Dendritic cell treated with granulocyte-macrophage colony-stimulating factor and Interleukin-4, amounts not matched to agents 40 ng/mL and 50 ng/mL, for 4 days (primary cell): ENCODE data around the gene ALDH18A1.

Source experiments
- H3K27ac Mint-ChIP-seq: one replicate; pipeline ENCODE4 v1.8.0; 2022; ENCODE audit warnings: mild to moderate bottlenecking, mixed read lengths
- H3K27me3 Mint-ChIP-seq: one replicate; pipeline ENCODE4 v1.8.0; 2022; ENCODE audit warnings: mild to moderate bottlenecking, mixed read lengths
- H3K36me3 Mint-ChIP-seq: one replicate; pipeline ENCODE4 v1.8.0; 2022; ENCODE audit warnings: low read depth, mixed read lengths
- H3K4me1 Mint-ChIP-seq: one replicate; pipeline ENCODE4 v1.8.0; 2022; ENCODE audit warnings: low read depth, mixed read lengths
- H3K4me3 Mint-ChIP-seq: one replicate; pipeline ENCODE4 v1.8.0; 2022; ENCODE audit warnings: mild to moderate bottlenecking, moderate library complexity, mixed read lengths
- H3K9me3 Mint-ChIP-seq: one replicate; pipeline ENCODE4 v1.8.0; 2022; ENCODE audit warnings: mixed read lengths
- intact Hi-C: fragments of 100-400 bp; cut with micrococcal nuclease; formaldehyde crosslinking; loops from one replicate; pipeline ENCODE4 v1.15.0; 2022

The ALDH18A1 gene

DNA sequence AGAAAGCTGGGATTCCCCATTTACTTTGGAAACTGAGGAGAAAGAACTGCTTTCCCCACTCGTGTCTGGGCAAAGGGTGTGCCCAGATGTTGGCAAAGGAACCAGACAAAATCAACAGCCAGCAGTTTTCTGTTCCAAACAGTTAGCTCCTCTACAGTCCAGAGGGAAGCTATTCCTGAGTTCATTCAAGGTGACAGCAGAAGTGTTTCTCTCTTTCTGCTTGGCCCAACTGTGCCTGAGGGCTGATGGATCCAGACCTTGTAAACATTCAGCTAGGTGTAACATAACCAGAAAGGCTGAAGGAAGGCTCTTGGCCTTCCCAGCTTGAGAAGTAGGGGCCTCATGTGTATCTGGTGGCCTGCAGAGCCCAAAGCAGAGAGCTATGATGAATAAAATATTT, 7.0 kb upstream of the ALDH18A1 start:
- peaks cover 40% of the 10 kb centered on the region for H3K36me3 Mint-ChIP-seq
- H3K4me1 Mint-ChIP-seq: peaks cover 13% of the 10 kb centered on the region
- no peaks in the 10 kb centered on the region for H3K27me3 Mint-ChIP-seq
- intact Hi-C loops: no loop called here
- peaks cover 4% of the 10 kb centered on the region for H3K9me3 Mint-ChIP-seq
- H3K4me3 Mint-ChIP-seq: no peak overlapping the region
- no peak overlapping the region for H3K27ac Mint-ChIP-seq

GRCh38 chr10:95661818-95662217, 5.3 kb upstream of the ALDH18A1 start:
- peaks cover 24% of the 10 kb centered on the region for H3K36me3 Mint-ChIP-seq
- H3K4me1 Mint-ChIP-seq: peaks cover 15% of the 10 kb centered on the region
- H3K9me3 Mint-ChIP-seq: peaks cover 11% of the 10 kb centered on the region
- H3K27me3 Mint-ChIP-seq: no peaks in the 10 kb centered on the region
- intact Hi-C loops: no loop called here
- H3K4me3 Mint-ChIP-seq: no peak overlapping the region
- H3K27ac Mint-ChIP-seq: no peak overlapping the region

DNA sequence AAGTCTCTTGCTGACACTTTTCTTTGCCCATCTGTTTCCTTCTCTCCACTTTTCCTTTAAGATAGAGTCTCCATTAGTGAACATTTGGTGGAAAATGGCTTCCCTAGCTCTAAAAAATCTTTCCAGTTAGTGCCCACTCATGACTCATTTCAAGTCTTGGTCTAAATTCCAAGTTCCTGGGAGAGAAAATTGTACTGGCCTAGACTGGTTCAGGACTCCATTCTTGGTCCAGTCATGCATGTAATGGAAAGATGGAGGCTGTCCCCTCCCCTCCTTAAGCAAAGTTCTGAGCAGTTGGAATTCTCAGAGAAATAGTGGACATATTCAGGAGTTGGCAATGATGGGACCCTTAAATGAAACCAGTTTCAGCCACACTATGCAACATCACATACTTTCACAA, 3.8 kb upstream of the ALDH18A1 start:
- Mint-ChIP-seq H3K27me3 (peaks cover 10% of the 10 kb centered on the region), H3K9me3 (peaks cover 11% of the 10 kb centered on the region), H3K4me1 (peaks cover 28% of the 10 kb centered on the region), H3K36me3 (peaks cover 20% of the 10 kb centered on the region), H3K27ac (no peak overlapping the region), H3K4me3 (no peak overlapping the region)
- intact Hi-C loops: no loop called here

DNA sequence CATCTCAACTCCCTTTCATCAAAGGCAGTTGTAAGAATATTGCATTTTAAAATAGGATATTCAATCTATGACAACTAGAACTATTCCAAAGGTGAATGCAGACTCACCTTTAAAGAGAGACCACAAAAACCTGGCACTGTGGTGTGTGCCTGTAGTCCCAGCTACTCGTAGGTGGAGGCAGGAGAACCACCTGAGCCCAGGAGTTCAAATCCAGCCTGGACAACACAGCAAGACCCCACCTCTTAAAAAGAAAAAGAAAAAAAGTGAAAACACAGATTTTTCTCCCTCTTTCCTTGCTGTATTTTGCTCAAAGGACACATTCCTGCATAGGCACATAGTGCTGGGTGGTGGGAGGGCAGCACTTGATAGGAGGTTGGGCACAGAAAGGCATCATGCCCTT, 739 bp upstream of the ALDH18A1 start:
- Mint-ChIP-seq H3K27me3 (peaks cover 10% of the 10 kb centered on the region), H3K9me3 (peaks cover 11% of the 10 kb centered on the region), H3K36me3 (peaks cover 13% of the 10 kb centered on the region), H3K27ac (no peak overlapping the region), H3K4me1 (peaks cover 16% of the 10 kb centered on the region), H3K4me3 (no peak overlapping the region)
- intact Hi-C loops: no loop called here

DNA sequence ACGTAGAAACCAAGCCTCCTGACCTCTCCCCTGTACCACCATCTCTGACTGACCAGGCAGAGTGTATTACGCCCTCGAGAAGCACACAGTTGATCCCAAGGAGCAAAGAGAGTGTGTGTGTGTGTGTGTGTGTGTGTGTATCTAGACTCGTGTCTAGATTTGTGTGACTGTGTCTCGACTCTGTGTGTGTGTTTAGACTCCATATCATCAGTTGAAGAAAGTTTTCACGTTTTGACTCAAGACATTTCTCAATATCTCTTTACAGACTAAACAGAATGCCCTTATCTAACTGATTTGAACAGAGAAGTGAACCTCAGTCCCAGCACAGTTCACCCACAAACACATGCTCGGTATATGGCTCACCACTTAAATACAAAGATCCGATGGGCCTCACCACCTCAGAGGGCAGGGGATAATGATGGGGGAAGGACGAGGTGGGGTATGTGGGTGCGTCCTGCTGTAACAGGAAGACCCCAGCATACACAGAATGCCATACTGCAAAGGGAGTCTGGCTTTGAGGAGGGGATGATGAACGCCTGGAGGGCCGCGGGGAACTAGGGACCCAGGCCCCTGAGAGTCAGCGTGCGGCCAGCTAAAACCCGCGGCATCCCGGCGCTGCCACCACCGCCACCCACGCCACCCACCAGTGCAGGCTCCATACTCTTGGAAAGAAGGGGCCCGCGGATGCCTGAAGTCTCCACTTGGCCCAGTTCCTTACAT, 780 bp downstream of the ALDH18A1 start:
- Mint-ChIP-seq H3K27ac (peak overlapping the region; percentile 80), H3K27me3 (peaks cover 10% of the 10 kb centered on the region)
- intact Hi-C loops: no loop called here

DNA sequence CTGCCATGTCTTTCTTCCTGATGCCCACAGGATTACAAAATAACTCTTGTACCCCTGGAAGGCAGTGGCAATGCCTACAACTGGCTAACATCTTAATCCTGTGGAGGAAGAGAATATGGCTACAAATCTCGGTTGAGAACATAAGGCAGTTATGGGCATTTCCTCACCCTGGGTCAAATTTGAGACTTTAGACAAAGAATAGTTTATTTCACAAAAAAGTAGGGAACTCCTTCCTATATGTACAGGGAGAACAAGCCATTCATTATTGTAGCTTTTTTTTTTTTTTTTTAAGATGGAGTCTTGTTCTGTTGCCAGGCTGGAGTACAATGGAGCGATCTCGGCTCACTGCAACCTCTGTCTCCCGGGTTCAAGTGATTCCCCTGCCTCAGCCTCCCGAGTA, 2.6 kb downstream of the ALDH18A1 start:
- H3K27me3 Mint-ChIP-seq: peaks cover 10% of the 10 kb centered on the region
- H3K36me3 Mint-ChIP-seq: peaks cover 25% of the 10 kb centered on the region
- H3K27ac Mint-ChIP-seq: no peak overlapping the region
- H3K9me3 Mint-ChIP-seq: peaks cover 24% of the 10 kb centered on the region
- H3K4me1 Mint-ChIP-seq: peaks cover 16% of the 10 kb centered on the region
- intact Hi-C loops: no loop called here
- H3K4me3 Mint-ChIP-seq: no peak overlapping the region

More for the DNA sequence above, 780 bp downstream of the ALDH18A1 start:
- Mint-ChIP-seq H3K36me3 (peaks cover 24% of the 10 kb centered on the region), H3K4me1 (peaks cover 16% of the 10 kb centered on the region), H3K9me3 (peaks cover 24% of the 10 kb centered on the region), H3K4me3 (peak overlapping the region; percentile 92)

- intact Hi-C loops: no loop called here
- Mint-ChIP-seq H3K36me3 (peaks cover 23% of the 10 kb centered on the region), H3K4me3 (no peak overlapping the region), H3K9me3 (peaks cover 13% of the 10 kb centered on the region), H3K4me1 (peaks cover 11% of the 10 kb centered on the region), H3K27ac (no peak overlapping the region), H3K27me3 (peaks cover 8% of the 10 kb centered on the region)
Observed at GRCh38 chr10:95651346-95652060, 5.0 kb downstream of the ALDH18A1 start.

DNA sequence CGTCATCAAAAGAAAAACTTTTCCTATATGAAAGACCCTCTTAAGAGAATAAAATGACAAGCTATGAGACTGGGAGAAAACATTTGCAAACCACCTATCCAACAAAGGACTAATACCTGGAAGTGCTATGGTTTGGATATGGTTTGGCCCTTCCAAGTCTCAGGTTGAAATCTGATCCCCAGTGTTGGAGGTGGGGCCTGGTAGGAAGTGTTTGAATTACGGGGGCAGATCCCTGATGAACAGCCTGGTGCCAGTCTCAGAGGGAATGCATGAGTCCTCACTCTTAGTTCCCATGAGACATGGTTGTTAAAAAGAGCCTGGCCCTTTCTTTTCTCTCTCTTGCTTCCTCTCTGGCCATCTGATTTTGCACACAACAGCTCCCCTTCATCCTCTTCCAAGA, 6.3 kb downstream of the ALDH18A1 start:
- intact Hi-C loops: no loop called here
- H3K4me3 Mint-ChIP-seq: no peak overlapping the region
- H3K4me1 Mint-ChIP-seq: peaks cover under 1% of the 10 kb centered on the region
- peaks cover 19% of the 10 kb centered on the region for H3K36me3 Mint-ChIP-seq
- H3K27me3 Mint-ChIP-seq: no peaks in the 10 kb centered on the region
- peaks cover 13% of the 10 kb centered on the region for H3K9me3 Mint-ChIP-seq
- H3K27ac Mint-ChIP-seq: no peak overlapping the region

DNA sequence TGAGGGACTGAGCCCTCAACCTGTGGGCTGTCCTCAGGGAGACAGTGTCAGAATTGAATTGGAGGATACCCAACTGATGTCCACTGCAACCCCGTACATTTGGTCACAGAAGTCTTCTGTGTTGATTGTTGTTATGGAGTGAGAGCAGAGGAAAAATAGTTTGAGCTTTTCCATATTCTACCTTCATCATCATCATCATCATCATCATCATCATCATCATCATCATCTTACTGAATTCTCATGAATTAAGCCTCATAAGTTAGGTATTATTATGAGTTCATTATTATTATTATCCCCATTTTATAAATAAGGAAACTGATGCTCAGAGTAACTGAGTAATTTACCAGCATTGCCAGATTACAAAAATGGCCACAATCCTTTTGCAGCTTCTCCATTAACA, 8.4 kb downstream of the ALDH18A1 start:
- intact Hi-C loops: no loop called here
- peaks cover 19% of the 10 kb centered on the region for H3K36me3 Mint-ChIP-seq
- no peaks in the 10 kb centered on the region for H3K27me3 Mint-ChIP-seq

GRCh38 chr10:95646160-95646559, 10.4 kb downstream of the ALDH18A1 start:
- H3K27me3 Mint-ChIP-seq: no peaks in the 10 kb centered on the region
- no peaks in the 10 kb centered on the region for H3K4me1 Mint-ChIP-seq
- H3K4me3 Mint-ChIP-seq: no peak overlapping the region
- intact Hi-C loops: no loop called here
- H3K9me3 Mint-ChIP-seq: peaks cover 5% of the 10 kb centered on the region
- peaks cover 6% of the 10 kb centered on the region for H3K36me3 Mint-ChIP-seq
- no peak overlapping the region for H3K27ac Mint-ChIP-seq

More for the DNA sequence above, 8.4 kb downstream of the ALDH18A1 start:
- Mint-ChIP-seq H3K4me1 (no peaks in the 10 kb centered on the region), H3K27ac (no peak overlapping the region), H3K9me3 (peaks cover 13% of the 10 kb centered on the region), H3K4me3 (no peak overlapping the region)

GRCh38 chr10:95644901-95645300, 11.6 kb downstream of the ALDH18A1 start:
- Mint-ChIP-seq H3K4me1 (no peaks in the 10 kb centered on the region), H3K27ac (no peak overlapping the region), H3K9me3 (no peaks in the 10 kb centered on the region), H3K27me3 (no peaks in the 10 kb centered on the region), H3K36me3 (no peaks in the 10 kb centered on the region), H3K4me3 (no peak overlapping the region)
- intact Hi-C loops: no loop called here

- no peak overlapping the region for H3K4me3 Mint-ChIP-seq
- intact Hi-C loops: no loop called here
- H3K4me1 Mint-ChIP-seq: no peaks in the 10 kb centered on the region
- no peak overlapping the region for H3K27ac Mint-ChIP-seq
- H3K9me3 Mint-ChIP-seq: no peaks in the 10 kb centered on the region
- H3K36me3 Mint-ChIP-seq: peaks cover 6% of the 10 kb centered on the region
- H3K27me3 Mint-ChIP-seq: no peaks in the 10 kb centered on the region
Observed at GRCh38 chr10:95640891-95641315, 15.6 kb downstream of the ALDH18A1 start.

DNA sequence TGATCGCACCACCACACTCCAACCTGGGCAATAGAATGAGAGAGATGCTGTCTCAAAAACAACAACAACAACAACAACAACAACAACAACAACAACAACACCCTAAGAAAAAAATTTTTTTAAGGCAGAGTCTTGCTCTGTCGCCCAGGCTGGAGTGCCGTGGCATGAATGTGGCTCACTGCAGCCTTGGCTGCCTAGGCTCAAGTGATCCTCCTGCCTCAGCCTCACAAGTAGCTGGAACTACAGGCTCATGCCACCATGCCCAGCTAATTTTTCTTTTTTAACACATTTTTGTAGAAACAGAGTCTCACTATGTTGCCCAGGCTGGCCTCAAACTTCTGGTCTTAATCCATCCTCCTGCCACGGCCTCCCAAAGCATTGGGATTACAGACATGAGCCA, 18.6 kb downstream of the ALDH18A1 start:
- H3K36me3 Mint-ChIP-seq: peaks cover 12% of the 10 kb centered on the region
- no peak overlapping the region for H3K27ac Mint-ChIP-seq
- intact Hi-C loops: no loop called here

GRCh38 chr10:95637140-95637539, 19.4 kb downstream of the ALDH18A1 start:
- peaks cover 12% of the 10 kb centered on the region for H3K36me3 Mint-ChIP-seq

More for the DNA sequence above, 18.6 kb downstream of the ALDH18A1 start:
- Mint-ChIP-seq H3K9me3 (no peaks in the 10 kb centered on the region), H3K4me1 (no peaks in the 10 kb centered on the region), H3K27me3 (no peaks in the 10 kb centered on the region), H3K4me3 (no peak overlapping the region)

More at GRCh38 chr10:95637140-95637539, 19.4 kb downstream of the ALDH18A1 start:
- Mint-ChIP-seq H3K9me3 (no peaks in the 10 kb centered on the region), H3K27me3 (no peaks in the 10 kb centered on the region), H3K4me3 (no peak overlapping the region), H3K4me1 (no peaks in the 10 kb centered on the region), H3K27ac (no peak overlapping the region)
- intact Hi-C loops: no loop called here
